ENCODE measurements around the gene AUH. TPM values are rescaled to one million over a fixed set of nuclear protein-coding genes. Genes with fewer than 3 reads are reported as not detected.
"Not testable (repeated sequence)": the region's sequence is repeated elsewhere in the genome, so short reads cannot be mapped to it uniquely, and the experiment has no call there.

AUH gene
- polyA plus RNA-seq, 3 donors: 4.0 to 9.9 (median 8.4) TPM

GRCh38 chr9:91371894-91372293 is 10.2 kb upstream of the AUH start:
- no peak overlapping the region for H3K27ac ChIP-seq (ENCODE audit: low read depth in 1 of 2, low read length in 2 of 2)
- no peak overlapping the region for H2AFZ ChIP-seq (ENCODE audit: insufficient read depth, low read depth, low read length, poor library complexity, severe bottlenecking)
- H3K4me1 Mint-ChIP-seq: peaks cover 19% of the 10 kb centered on the region
- no peak overlapping the region for H3K27ac Mint-ChIP-seq
- H3K4me3 Mint-ChIP-seq: no peak overlapping the region
- no peak overlapping the region for H3K9ac ChIP-seq (ENCODE audit: insufficient read depth, low read length, poor library complexity, severe bottlenecking)
- H4K20me1 ChIP-seq (ENCODE audit: insufficient read depth, low read length): no peaks in the 10 kb centered on the region
- peaks cover 0 to 2% (median 0%) of the 10 kb centered on the region in 3 donors for H3K27me3 Mint-ChIP-seq (ENCODE audit: low read depth in 3 of 3)
- no peaks in the 10 kb centered on the region for H3K79me2 ChIP-seq (ENCODE audit: insufficient read depth, low read length)
- TF ChIP-seq, protein P1, sequence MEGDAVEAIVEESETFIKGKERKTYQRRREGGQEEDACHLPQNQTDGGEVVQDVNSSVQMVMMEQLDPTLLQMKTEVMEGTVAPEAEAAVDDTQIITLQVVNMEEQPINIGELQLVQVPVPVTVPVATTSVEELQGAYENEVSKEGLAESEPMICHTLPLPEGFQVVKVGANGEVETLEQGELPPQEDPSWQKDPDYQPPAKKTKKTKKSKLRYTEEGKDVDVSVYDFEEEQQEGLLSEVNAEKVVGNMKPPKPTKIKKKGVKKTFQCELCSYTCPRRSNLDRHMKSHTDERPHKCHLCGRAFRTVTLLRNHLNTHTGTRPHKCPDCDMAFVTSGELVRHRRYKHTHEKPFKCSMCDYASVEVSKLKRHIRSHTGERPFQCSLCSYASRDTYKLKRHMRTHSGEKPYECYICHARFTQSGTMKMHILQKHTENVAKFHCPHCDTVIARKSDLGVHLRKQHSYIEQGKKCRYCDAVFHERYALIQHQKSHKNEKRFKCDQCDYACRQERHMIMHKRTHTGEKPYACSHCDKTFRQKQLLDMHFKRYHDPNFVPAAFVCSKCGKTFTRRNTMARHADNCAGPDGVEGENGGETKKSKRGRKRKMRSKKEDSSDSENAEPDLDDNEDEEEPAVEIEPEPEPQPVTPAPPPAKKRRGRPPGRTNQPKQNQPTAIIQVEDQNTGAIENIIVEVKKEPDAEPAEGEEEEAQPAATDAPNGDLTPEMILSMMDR (IDR thresholded peaks at IDR 0.05): no peak
- 50% methylated on average over 1 of the region's 1 CpG for whole genome bisulfite sequencing (ENCODE audit: insufficient coverage)
- no peaks in the 10 kb centered on the region for H3K36me3 Mint-ChIP-seq
- H3K4me2 ChIP-seq (replicated peaks; ENCODE audit: extremely low read depth, low read length, poor library complexity, severe bottlenecking): no peak overlapping the region
- peaks cover 0 to 3% (median 0%) of the 10 kb centered on the region in 7 donors for H3K9me3 Mint-ChIP-seq
- H3K9me3 ChIP-seq (replicated peaks in 1 of 2; ENCODE audit: control insufficient read depth in 1 of 2, insufficient read depth in 1 of 2, low read length in 2 of 2): no peaks in the 10 kb centered on the region
- peaks cover 12 to 20% of the 10 kb centered on the region in 2 donors for H3K4me1 ChIP-seq (ENCODE audit: control insufficient read depth in 1 of 2, insufficient read depth in 2 of 2, low read length in 2 of 2)
- no peaks in the 10 kb centered on the region for H3K27me3 ChIP-seq (ENCODE audit: control insufficient read depth in 2 of 2, insufficient read depth in 2 of 2, low read length in 2 of 2)
- no peak overlapping the region for H3K4me3 ChIP-seq (replicated peaks in 1 of 3; ENCODE audit: low read depth in 2 of 3, low read length in 3 of 3)
- no peak for DNase-seq
- intact Hi-C loops (cut with micrococcal nuclease): no loop called here
- H3K36me3 ChIP-seq (replicated peaks in 1 of 2; ENCODE audit: control insufficient read depth in 1 of 2, insufficient read depth in 2 of 2, low read length in 2 of 2): no peaks in the 10 kb centered on the region

DNA sequence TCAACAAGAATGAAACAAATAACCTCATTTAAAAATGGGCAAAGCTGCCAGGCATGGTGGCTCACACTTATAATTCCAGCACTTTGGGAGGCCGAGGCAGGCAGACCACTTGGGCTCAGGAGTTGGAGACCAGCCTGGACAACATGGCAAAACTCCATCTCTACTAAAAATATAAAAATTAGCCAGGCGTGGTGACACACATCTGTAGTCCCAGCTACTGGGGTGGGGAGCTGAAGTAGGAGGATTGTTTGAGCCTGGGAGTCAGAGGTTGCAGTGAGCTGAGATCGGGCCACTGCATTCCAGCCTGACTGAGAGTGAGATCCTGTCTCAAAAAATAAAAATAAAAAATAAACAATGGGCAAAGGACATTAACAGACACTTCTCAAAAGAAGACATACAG is 8.3 kb upstream of the AUH start:
- DNase-seq; H3K27ac ChIP-seq (ENCODE audit: low read depth in 1 of 2, low read length in 2 of 2); H3K27me3 Mint-ChIP-seq (ENCODE audit: low read depth in 3 of 3); H3K9me3 Mint-ChIP-seq; H3K4me2 ChIP-seq (replicated peaks; ENCODE audit: extremely low read depth, low read length, poor library complexity, severe bottlenecking); H3K4me3 ChIP-seq (replicated peaks in 1 of 3; ENCODE audit: low read depth in 2 of 3, low read length in 3 of 3); H3K9me3 ChIP-seq (replicated peaks in 1 of 2; ENCODE audit: control insufficient read depth in 1 of 2, insufficient read depth in 1 of 2, low read length in 2 of 2); H3K4me3 Mint-ChIP-seq; intact Hi-C loops (cut with micrococcal nuclease); H2AFZ ChIP-seq (ENCODE audit: insufficient read depth, low read depth, low read length, poor library complexity, severe bottlenecking); H3K36me3 ChIP-seq (replicated peaks in 1 of 2; ENCODE audit: control insufficient read depth in 1 of 2, insufficient read depth in 2 of 2, low read length in 2 of 2); H3K9ac ChIP-seq (ENCODE audit: insufficient read depth, low read length, poor library complexity, severe bottlenecking); H3K27me3 ChIP-seq (ENCODE audit: control insufficient read depth in 2 of 2, insufficient read depth in 2 of 2, low read length in 2 of 2); H3K4me1 Mint-ChIP-seq; H3K36me3 Mint-ChIP-seq; H4K20me1 ChIP-seq (ENCODE audit: insufficient read depth, low read length); H3K4me1 ChIP-seq (ENCODE audit: control insufficient read depth in 1 of 2, insufficient read depth in 2 of 2, low read length in 2 of 2); H3K79me2 ChIP-seq (ENCODE audit: insufficient read depth, low read length): not testable (repeated sequence)
- WGBS (ENCODE audit: insufficient coverage): 100% methylated on average over 1 of the region's 3 CpGs
- H3K27ac Mint-ChIP-seq: peak overlapping the region in 1 of 7 donors; percentile 30
